ENCODE results near the gene AATF. TPM values are rescaled to one million over a fixed set of nuclear protein-coding genes. Genes with fewer than 3 reads are reported as not detected.
A peak's percentile ranks its signal among the peaks of the same experiment; 100 is the strongest.

Gene AATF
- total RNA-seq, 1 experiment from 2014 or later = 49.9 TPM

GRCh38 chr17:37079065-37079708, 130.4 kb downstream of the AATF start:
- no peak for DNase-seq (ENCODE audit: low read depth)

GRCh38 chr17:37079735-37080134, 131.0 kb downstream of the AATF start:
- peak; percentile 38 for DNase-seq (ENCODE audit: low read depth)

GRCh38 chr17:37081287-37081686, 132.5 kb downstream of the AATF start:
- DNase-seq (ENCODE audit: low read depth) = no peak

GRCh38 chr17:37082311-37082860, 133.6 kb downstream of the AATF start:
- no peak for DNase-seq (ENCODE audit: low read depth)

GRCh38 chr17:37082985-37083384, 134.2 kb downstream of the AATF start:
- no peak for DNase-seq (ENCODE audit: low read depth)

GRCh38 chr17:37083456-37083855, 134.7 kb downstream of the AATF start:
- peak; percentile 5 for DNase-seq (ENCODE audit: low read depth)

GRCh38 chr17:37084372-37084771, 135.6 kb downstream of the AATF start:
- no peak for DNase-seq (ENCODE audit: low read depth)

- DNase-seq (ENCODE audit: low read depth) = no peak
Observed at GRCh38 chr17:37086334-37086733, 137.6 kb downstream of the AATF start.

GRCh38 chr17:37086948-37087347, 138.2 kb downstream of the AATF start:
- DNase-seq (ENCODE audit: low read depth) = no peak

- no peak for DNase-seq (ENCODE audit: low read depth)
Observed at GRCh38 chr17:37087683-37088082, 138.9 kb downstream of the AATF start.

GRCh38 chr17:37088459-37088858, 139.7 kb downstream of the AATF start:
- DNase-seq (ENCODE audit: low read depth) = no peak

GRCh38 chr17:37088913-37089312, 140.2 kb downstream of the AATF start:
- no peak for DNase-seq (ENCODE audit: low read depth)

GRCh38 chr17:37089956-37090355, 141.2 kb downstream of the AATF start:
- no peak for DNase-seq (ENCODE audit: low read depth)

- DNase-seq (ENCODE audit: low read depth) = no peak
Observed at GRCh38 chr17:37090941-37091340, 142.2 kb downstream of the AATF start.

GRCh38 chr17:37092071-37092470, 143.3 kb downstream of the AATF start:
- no peak for DNase-seq (ENCODE audit: low read depth)

GRCh38 chr17:37092701-37093100, 143.9 kb downstream of the AATF start:
- DNase-seq (ENCODE audit: low read depth) = no peak

GRCh38 chr17:37094391-37094790, 145.6 kb downstream of the AATF start:
- DNase-seq (ENCODE audit: low read depth) = no peak

GRCh38 chr17:37096071-37096470, 147.3 kb downstream of the AATF start:
- DNase-seq (ENCODE audit: low read depth) = no peak

GRCh38 chr17:37097154-37097553, 148.4 kb downstream of the AATF start:
- DNase-seq (ENCODE audit: low read depth) = no peak

GRCh38 chr17:37098152-37098551, 149.4 kb downstream of the AATF start:
- no peak for DNase-seq (ENCODE audit: low read depth)

GRCh38 chr17:37098910-37099664, 150.3 kb downstream of the AATF start:
- peak; percentile 43 for DNase-seq (ENCODE audit: low read depth)

GRCh38 chr17:37100231-37100630, 151.5 kb downstream of the AATF start:
- peak; percentile 25 for DNase-seq (ENCODE audit: low read depth)

GRCh38 chr17:37101306-37101705, 152.6 kb downstream of the AATF start:
- no peak for DNase-seq (ENCODE audit: low read depth)
